Measurements from ENCODE around the gene NEDD4L. TPM values are rescaled to one million over a fixed set of nuclear protein-coding genes. Genes with fewer than 3 reads are reported as not detected.
A peak's percentile ranks its signal among the peaks of the same experiment; 100 is the strongest.

Gene NEDD4L
- total and polyA plus RNA-seq, 2 experiments from 2014 or later, result 36.2 to 72.3 TPM

- TF ChIP-seq REST (IDR thresholded peaks at IDR 0.05; ENCODE audit: unreplicated experiment), result no peak
- no peak for TF ChIP-seq CTCF (conservative IDR thresholded peaks at IDR 0.05; ENCODE audit: low read depth in 2 of 2)
- TF ChIP-seq EZH2 (IDR thresholded peaks at IDR 0.05; ENCODE audit: low read depth, unreplicated experiment), result no peak
- no peak for TF ChIP-seq ETS1 (IDR thresholded peaks at IDR 0.05)
- no peak for TF ChIP-seq STAT1 (IDR thresholded peaks at IDR 0.05; ENCODE audit: unreplicated experiment)
- no peak for TF ChIP-seq ZNF331 (CRISPR knock-in tag; IDR thresholded peaks at IDR 0.05; ENCODE audit: low read depth)
- no peak for TF ChIP-seq CREB1 (CRISPR knock-in tag; IDR thresholded peaks at IDR 0.05; ENCODE audit: low read depth)
- no peak for TF ChIP-seq EZH2phosphoT487 (IDR thresholded peaks at IDR 0.05; ENCODE audit: unreplicated experiment)
- TF ChIP-seq ZNF114 (CRISPR knock-in tag; IDR thresholded peaks at IDR 0.05), result no peak
Observed at GRCh38 chr18:58218117-58218516, 174.1 kb downstream of the NEDD4L start (continued).

- Mint-ChIP-seq H3K4me3 (no peak overlapping the region), H3K27me3 (ENCODE audit: insufficient read depth, low read depth, poor library complexity) (peaks cover 13% of the 10 kb centered on the region), H3K36me3 (ENCODE audit: low read depth) (no peaks in the 10 kb centered on the region; the same call in 2 of the 3 replicates), H3K4me1 (peaks cover 75% of the 10 kb centered on the region), H3K27ac (peak overlapping the region; percentile 74), H3K9me3 (no peaks in the 10 kb centered on the region; the same call in 2 of the 3 replicates)
- peak overlapping the region; percentile 54; the same call in 1 of the 2 replicates for H3K27ac ChIP-seq (ENCODE audit: low read depth)
- ATAC-seq, result peak; percentile 48
- H4K20me1 ChIP-seq (replicated peaks; ENCODE audit: insufficient read depth), result no peaks in the 10 kb centered on the region
- no peak overlapping the region for H2AFZ ChIP-seq
- no peaks in the 10 kb centered on the region for H3K36me3 ChIP-seq (ENCODE audit: insufficient read depth)
- DNase-seq (ENCODE audit: low spot score), result peak; percentile 72
- H3K9me2 ChIP-seq (ENCODE audit: insufficient read depth), result no peaks in the 10 kb centered on the region
- H3K79me2 ChIP-seq (replicated peaks; ENCODE audit: insufficient read depth), result peaks cover 99% of the 10 kb centered on the region
- H3K4me1 ChIP-seq (ENCODE audit: insufficient read depth), result peaks cover 73% of the 10 kb centered on the region
- no peaks in the 10 kb centered on the region for H3F3A ChIP-seq (replicated peaks; ENCODE audit: low read depth)
- no peak overlapping the region for H3K4me3 ChIP-seq
- H3K4me2 ChIP-seq, result peak overlapping the region; percentile 44
- H3K27me3 ChIP-seq (ENCODE audit: insufficient read depth), result no peaks in the 10 kb centered on the region
- TF ChIP-seq ZNF114 (CRISPR knock-in tag; IDR thresholded peaks at IDR 0.05) (0 out of 2 replicates have a peak, but pooled peaks have one; percentile 59), NANOG (IDR thresholded peaks at IDR 0.05; ENCODE audit: borderline replicate concordance) (no peak), CREB1 (CRISPR knock-in tag; IDR thresholded peaks at IDR 0.05; ENCODE audit: low read depth) (peak; percentile 51; the same call in 1 of the 2 replicates), CTCF (conservative IDR thresholded peaks at IDR 0.05; ENCODE audit: low read depth in 2 of 2) (peak in 1 of 2 experiments; percentile 10; a peak in 1 of 4 replicates), EZH2 (IDR thresholded peaks at IDR 0.05; ENCODE audit: low read depth, unreplicated experiment) (no peak), EZH2phosphoT487 (IDR thresholded peaks at IDR 0.05; ENCODE audit: unreplicated experiment) (no peak), POLR2AphosphoS5 (IDR thresholded peaks at IDR 0.05; ENCODE audit: low read depth) (no peak)
Observed at GRCh38 chr18:58221060-58221725, 177.2 kb downstream of the NEDD4L start.
